ENCODE measurements around the gene SLC7A5. TPM values are rescaled to one million over a fixed set of nuclear protein-coding genes. Genes with fewer than 3 reads are reported as not detected.
"Not testable (repeated sequence)": the region's sequence is repeated elsewhere in the genome, so short reads cannot be mapped to it uniquely, and the experiment has no call there.

Gene SLC7A5
- total RNA-seq, 8 experiments from 2014 or later, result 15.5 to 129 (median 51.1) TPM

GRCh38 chr16:87865902-87866555 lies 3.3 kb downstream of the SLC7A5 start:
- H3K27ac ChIP-seq; in situ Hi-C loops (cut with MboI; ENCODE audit: low pct_unique_long_range_greater_than_20kb in 2 of 9, low sequenced_read_pairs in 9 of 9, unreplicated experiment in 9 of 9); ATAC-seq (replicated peaks in 6 of 8): not testable (repeated sequence)
- peaks cover 61 to 77% of the 10 kb centered on the region in 2 donors for H3K4me1 ChIP-seq (replicated peaks in 1 of 2)
- 80 to 100% (median 87%) methylated on average over 1 to 6 of the region's 16 CpGs; no CpG with 5 or more reads in 3 of the 10 experiments for WGBS, 10 experiments
- peak overlapping the region in 4 of 5 donors; percentile 58 to 84 (median 77) for H3K4me3 ChIP-seq

GRCh38 chr16:87864331-87864989 lies 4.8 kb downstream of the SLC7A5 start:
- ATAC-seq (replicated peaks in 6 of 8), result no peak
- 63 to 100% (median 75%) methylated on average over 2 to 9 of the region's 15 CpGs; no CpG with 5 or more reads in 5 of the 10 experiments for WGBS, 10 experiments
- peak overlapping the region in 3 of 5 donors; percentile 10 to 21 (median 11) for H3K4me3 ChIP-seq
- no peak overlapping the region for H3K27ac ChIP-seq
- in situ Hi-C loops (cut with MboI; ENCODE audit: low pct_unique_long_range_greater_than_20kb in 2 of 9, low sequenced_read_pairs in 9 of 9, unreplicated experiment in 9 of 9), result no loop called here
- H3K4me1 ChIP-seq (replicated peaks in 1 of 2), result peaks cover 65 to 81% of the 10 kb centered on the region in 2 donors

DNA sequence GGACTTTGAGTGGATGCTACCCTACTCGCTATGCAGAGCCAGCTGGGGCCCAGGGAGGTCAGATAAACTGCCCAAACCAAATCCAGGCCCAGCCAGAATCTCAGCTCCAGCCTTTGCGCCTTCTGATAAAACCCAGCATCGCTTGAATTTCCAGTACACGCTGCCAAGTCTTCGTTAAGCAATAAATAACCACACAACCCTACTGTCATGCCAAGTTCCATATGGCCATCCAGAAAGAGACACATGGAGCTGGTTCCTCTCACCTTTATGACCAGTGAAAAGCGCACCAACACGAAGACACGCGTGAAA lies 6.0 kb downstream of the SLC7A5 start:
- H3K27ac ChIP-seq; ATAC-seq (replicated peaks in 6 of 8); in situ Hi-C loops (cut with MboI; ENCODE audit: low pct_unique_long_range_greater_than_20kb in 2 of 9, low sequenced_read_pairs in 9 of 9, unreplicated experiment in 9 of 9); H3K4me3 ChIP-seq: not testable (repeated sequence)
- peaks cover 70 to 80% of the 10 kb centered on the region in 2 donors for H3K4me1 ChIP-seq (replicated peaks in 1 of 2)
- WGBS, 10 experiments, result 76 to 100% (median 100%) methylated on average over 2 to 6 of the region's 9 CpGs; no CpG with 5 or more reads in 5 of the 10 experiments

DNA sequence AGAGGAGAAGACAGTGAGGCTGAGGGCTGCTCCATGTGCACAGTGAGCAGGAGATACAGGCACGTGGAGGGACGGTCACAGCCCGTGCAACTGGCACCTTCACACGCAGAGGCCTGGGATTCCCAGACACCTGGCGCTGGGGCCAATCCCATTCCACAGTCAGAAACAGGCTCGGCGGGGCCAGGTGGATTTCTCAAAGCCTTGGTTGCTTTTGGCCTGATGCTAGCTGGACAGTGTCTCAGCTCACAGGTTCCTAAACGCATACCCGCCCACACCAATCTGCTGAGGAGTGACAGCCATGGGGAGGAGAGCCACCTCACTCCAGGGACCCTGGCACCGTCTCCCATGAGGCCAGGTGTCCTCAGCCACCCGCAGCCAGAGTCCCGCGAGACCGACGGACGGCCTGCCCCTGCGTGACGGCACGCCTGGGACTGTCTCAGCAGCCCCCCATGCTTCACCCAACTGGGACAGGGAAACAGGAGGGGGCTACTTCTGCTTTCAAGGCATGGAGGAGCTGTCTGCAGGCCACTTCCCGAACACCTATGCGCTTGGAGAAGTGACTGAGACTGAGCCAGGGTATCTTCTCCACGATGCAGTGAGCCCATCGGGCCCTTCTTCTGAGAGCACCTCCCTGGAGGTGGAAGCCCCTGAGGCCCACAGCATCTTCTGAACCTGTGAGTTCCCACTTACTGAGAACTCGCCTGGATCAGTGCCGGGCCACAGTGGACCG lies 6.5 kb downstream of the SLC7A5 start:
- in situ Hi-C loops (cut with MboI; ENCODE audit: low pct_unique_long_range_greater_than_20kb in 2 of 9, low sequenced_read_pairs in 9 of 9, unreplicated experiment in 9 of 9); H3K4me3 ChIP-seq; ATAC-seq (replicated peaks in 6 of 8): not testable (repeated sequence)
- Histone ChIP-seq H3K4me1 (replicated peaks in 1 of 2) (peaks cover 70 to 75% of the 10 kb centered on the region in 2 donors), H3K27ac (peak overlapping the region in 1 of 2 donors; percentile 15)
- WGBS, 10 experiments, result 100% methylated on average over 2 to 5 of the region's 26 CpGs; no CpG with 5 or more reads in 6 of the 10 experiments

GRCh38 chr16:87861300-87862099 lies 7.8 kb downstream of the SLC7A5 start:
- Histone ChIP-seq H3K4me1 (replicated peaks in 1 of 2) (peaks cover 69 to 75% of the 10 kb centered on the region in 2 donors), H3K27ac (peak overlapping the region; percentile 49 to 89)
- in situ Hi-C loops (cut with MboI; ENCODE audit: low pct_unique_long_range_greater_than_20kb in 2 of 9, low sequenced_read_pairs in 9 of 9, unreplicated experiment in 9 of 9); ATAC-seq (replicated peaks in 6 of 8); H3K4me3 ChIP-seq: not testable (repeated sequence)
- 92 to 100% methylated on average over 1 to 7 of the region's 18 CpGs; no CpG with 5 or more reads in 8 of the 10 experiments for WGBS, 10 experiments

GRCh38 chr16:87860553-87861299 lies 8.6 kb downstream of the SLC7A5 start:
- H3K4me1 ChIP-seq (replicated peaks in 1 of 2), result peaks cover 69 to 77% of the 10 kb centered on the region in 2 donors
- peak overlapping the region in 2 of 5 donors; percentile 6 to 16 for H3K4me3 ChIP-seq
- in situ Hi-C loops (cut with MboI; ENCODE audit: low pct_unique_long_range_greater_than_20kb in 2 of 9, low sequenced_read_pairs in 9 of 9, unreplicated experiment in 9 of 9), result no loop called here
- 0 to 40% (median 23%) methylated on average over 1 to 6 of the region's 26 CpGs; no CpG with 5 or more reads in 5 of the 10 experiments for WGBS, 10 experiments
- peak; percentile 64 to 89 (median 84) for ATAC-seq (replicated peaks in 6 of 8)
- H3K27ac ChIP-seq, result peak overlapping the region; percentile 49 to 89

DNA sequence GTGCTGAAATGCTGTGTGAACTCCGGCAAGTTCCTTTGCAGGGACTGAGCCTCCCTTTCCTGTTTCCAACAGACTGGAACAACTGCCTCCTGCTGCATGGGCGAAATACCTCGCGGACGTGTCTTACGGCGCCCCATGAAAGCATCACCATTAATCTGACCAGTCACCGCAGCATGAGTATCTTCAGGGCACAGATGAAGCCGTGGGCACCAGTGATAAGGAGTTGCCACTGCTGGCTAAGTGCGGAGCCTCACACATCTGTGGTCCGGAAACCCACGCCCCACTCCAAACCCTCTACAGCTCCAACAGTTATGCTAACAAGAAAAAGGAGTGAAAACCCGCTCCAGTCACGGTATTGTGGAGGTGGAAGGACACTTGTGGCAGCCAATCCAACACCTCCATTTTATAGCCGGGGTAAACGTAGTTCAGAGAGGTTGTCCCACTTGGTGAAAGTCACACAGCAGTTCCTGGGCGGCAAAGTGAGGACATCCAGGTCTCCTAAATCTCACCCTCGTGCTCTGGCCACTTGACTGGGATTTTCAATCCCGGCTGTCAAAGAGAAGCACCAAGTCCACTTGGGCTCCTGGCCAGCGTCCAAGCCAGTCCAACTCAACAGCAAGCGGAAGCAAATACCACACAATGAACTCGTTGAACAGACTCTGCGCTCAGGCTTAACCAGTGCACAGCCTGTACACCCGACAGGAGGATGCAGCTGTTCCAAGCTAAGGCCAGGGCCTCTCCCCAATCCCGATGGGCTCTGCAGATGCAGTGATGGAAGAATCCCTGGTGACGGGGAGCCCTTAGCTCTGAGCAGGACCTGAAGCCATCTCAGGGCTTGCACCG lies 10.9 kb downstream of the SLC7A5 start:
- 84 to 100% (median 92%) methylated on average over 2 to 8 of the region's 27 CpGs; no CpG with 5 or more reads in 6 of the 10 experiments for WGBS, 10 experiments
- H3K4me1 ChIP-seq (replicated peaks in 1 of 2), result peaks cover 63 to 75% of the 10 kb centered on the region in 2 donors
- H3K4me3 ChIP-seq; ATAC-seq (replicated peaks in 6 of 8); H3K27ac ChIP-seq; in situ Hi-C loops (cut with MboI; ENCODE audit: low pct_unique_long_range_greater_than_20kb in 2 of 9, low sequenced_read_pairs in 9 of 9, unreplicated experiment in 9 of 9): not testable (repeated sequence)

- Histone ChIP-seq H3K27ac (peak overlapping the region in 1 of 2 donors; percentile 42), H3K4me1 (replicated peaks in 1 of 2) (peaks cover 64 to 75% of the 10 kb centered on the region in 2 donors), H3K4me3 (no peak overlapping the region)
- ATAC-seq (replicated peaks in 6 of 8), result no peak
- in situ Hi-C loops (cut with MboI; ENCODE audit: low pct_unique_long_range_greater_than_20kb in 2 of 9, low sequenced_read_pairs in 9 of 9, unreplicated experiment in 9 of 9), result no loop called here
- WGBS, 10 experiments, result 80 to 100% (median 85%) methylated on average over 1 to 5 of the region's 15 CpGs; no CpG with 5 or more reads in 6 of the 10 experiments
Observed at GRCh38 chr16:87856791-87857228, 12.5 kb downstream of the SLC7A5 start.

DNA sequence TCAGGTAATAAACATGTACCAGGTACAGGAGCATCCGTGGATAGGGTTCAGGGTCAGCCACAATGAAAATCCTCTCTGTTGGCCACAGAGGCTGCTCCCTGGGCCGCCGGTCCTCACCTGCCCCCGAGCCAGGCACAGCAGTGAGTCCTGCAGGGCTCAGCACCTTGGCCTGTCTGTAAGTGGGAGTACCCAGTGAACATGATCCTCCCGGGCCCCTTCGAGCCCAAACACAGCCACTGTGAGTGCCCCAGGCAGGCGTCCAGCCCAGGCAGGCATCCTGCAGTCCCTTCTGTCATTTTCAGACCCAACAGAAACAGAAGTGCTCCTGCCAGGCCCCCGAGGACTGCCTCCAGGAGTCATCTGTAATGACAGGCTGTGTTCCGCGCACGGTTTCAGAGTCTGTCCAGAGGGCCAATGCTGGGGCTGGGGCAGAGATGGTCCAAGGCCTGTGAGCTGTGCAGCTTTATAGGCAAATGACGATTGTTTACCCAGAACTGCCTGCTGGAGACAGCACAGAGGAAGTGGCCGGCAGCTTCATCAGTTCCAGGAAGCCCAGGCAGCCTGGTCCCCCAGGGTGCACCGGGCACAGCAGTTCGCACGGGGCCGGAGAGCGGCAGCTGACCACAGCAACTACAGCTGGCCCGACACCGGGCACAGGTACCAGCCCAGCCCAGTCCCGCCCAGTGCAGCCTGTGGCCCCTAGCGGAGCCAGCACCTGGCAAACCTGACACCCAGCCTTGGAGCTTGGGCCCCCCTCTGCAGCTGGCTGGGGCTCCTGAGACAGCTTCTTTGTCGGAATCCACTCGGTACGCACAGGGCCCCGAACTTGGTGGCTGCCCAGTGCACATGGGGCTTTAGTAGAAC lies 13.2 kb downstream of the SLC7A5 start:
- in situ Hi-C loops (cut with MboI; ENCODE audit: low pct_unique_long_range_greater_than_20kb in 2 of 9, low sequenced_read_pairs in 9 of 9, unreplicated experiment in 9 of 9), result no loop called here
- 69 to 93% (median 81%) methylated on average over 3 to 12 of the region's 26 CpGs; no CpG with 5 or more reads in 6 of the 10 experiments for WGBS, 10 experiments
- peak overlapping the region in 1 of 2 donors; percentile 42 for H3K27ac ChIP-seq
- H3K4me3 ChIP-seq, result no peak overlapping the region
- peak in 3 of 8 experiments; percentile 6 to 40 (median 11) for ATAC-seq (replicated peaks in 6 of 8)
- peaks cover 59 to 72% of the 10 kb centered on the region in 2 donors for H3K4me1 ChIP-seq (replicated peaks in 1 of 2)

DNA sequence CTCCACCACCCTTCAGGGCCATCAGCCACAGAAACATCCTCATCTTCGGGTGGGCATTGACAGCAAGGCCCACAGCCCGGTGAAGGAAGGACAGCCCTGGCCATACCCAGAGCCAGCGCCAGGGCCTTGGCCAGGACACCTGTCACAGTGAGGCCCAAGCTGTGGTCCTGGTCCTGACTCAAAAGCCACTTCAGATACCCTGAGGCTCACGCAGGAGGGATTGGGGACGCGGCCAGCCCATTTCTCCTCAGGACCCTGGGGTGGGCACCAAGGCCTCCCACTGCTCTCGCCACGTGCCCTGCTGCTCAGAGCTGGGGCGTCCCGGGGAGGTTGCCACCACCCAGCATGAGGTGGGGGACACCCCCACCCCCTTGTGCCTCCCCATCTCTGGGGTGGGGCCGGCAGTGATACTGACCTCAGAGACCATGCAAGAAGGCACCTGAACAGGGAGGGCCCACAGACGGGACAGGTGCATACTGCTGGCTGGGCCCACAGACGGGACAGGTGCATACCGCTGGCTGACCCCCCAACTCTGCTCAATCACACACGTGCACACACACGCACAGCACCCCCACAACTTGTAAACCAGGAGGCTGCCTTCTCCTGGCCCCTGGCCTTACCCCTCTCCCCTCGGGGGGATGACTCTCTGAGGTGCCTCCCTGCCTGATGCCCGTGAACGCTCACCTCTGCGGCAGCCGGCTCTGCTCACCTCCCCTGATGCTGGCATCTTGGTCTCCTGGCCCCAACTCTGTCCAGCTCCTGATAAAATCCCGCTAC lies 14.2 kb downstream of the SLC7A5 start:
- in situ Hi-C loops (cut with MboI; ENCODE audit: low pct_unique_long_range_greater_than_20kb in 2 of 9, low sequenced_read_pairs in 9 of 9, unreplicated experiment in 9 of 9), result no loop called here
- ATAC-seq (replicated peaks in 6 of 8), result no peak
- H3K4me3 ChIP-seq, result no peak overlapping the region

More for the DNA sequence above, 14.2 kb downstream of the SLC7A5 start:
- peak overlapping the region in 1 of 2 donors; percentile 42 for H3K27ac ChIP-seq
- 60 to 100% (median 100%) methylated on average over 1 to 2 of the region's 22 CpGs; no CpG with 5 or more reads in 7 of the 10 experiments for WGBS, 10 experiments
- H3K4me1 ChIP-seq (replicated peaks in 1 of 2), result peaks cover 55 to 68% of the 10 kb centered on the region in 2 donors

Data from motor neuron (in vitro differentiated cells).